Measurements from ENCODE around the gene DCBLD1.

DNA sequence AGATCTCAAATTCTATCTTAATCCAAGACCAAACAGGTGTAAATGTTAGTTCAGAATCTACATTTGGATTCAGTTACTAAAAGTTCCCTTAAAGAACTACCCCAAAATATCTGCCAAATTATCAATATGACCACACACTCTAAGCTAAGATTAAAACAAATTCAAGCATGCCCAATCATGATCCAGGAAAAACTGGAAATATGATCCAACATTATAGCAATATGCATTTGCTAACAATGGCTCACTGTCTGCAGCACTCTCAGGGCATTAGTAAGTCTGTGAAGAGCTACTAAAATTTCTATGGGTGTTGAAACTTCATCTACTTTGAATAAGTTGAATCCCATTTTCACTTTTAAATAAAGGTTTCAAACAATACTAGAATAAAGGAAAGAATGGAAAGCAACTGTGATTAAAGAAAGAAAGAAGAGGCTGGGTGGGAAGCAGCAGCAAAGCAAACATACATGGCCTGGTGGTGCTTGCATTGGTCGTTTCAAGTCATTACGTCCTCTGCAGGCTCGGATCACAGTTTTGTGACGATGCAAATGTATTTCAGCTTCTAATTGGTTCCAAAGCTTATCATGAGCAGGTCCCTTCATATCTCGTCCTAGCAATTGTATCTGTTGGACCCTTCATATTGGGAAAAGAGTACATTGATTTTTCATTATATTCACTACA lies 90.7 kb downstream of the DCBLD1 start:
- TF ChIP-seq, protein P1, sequence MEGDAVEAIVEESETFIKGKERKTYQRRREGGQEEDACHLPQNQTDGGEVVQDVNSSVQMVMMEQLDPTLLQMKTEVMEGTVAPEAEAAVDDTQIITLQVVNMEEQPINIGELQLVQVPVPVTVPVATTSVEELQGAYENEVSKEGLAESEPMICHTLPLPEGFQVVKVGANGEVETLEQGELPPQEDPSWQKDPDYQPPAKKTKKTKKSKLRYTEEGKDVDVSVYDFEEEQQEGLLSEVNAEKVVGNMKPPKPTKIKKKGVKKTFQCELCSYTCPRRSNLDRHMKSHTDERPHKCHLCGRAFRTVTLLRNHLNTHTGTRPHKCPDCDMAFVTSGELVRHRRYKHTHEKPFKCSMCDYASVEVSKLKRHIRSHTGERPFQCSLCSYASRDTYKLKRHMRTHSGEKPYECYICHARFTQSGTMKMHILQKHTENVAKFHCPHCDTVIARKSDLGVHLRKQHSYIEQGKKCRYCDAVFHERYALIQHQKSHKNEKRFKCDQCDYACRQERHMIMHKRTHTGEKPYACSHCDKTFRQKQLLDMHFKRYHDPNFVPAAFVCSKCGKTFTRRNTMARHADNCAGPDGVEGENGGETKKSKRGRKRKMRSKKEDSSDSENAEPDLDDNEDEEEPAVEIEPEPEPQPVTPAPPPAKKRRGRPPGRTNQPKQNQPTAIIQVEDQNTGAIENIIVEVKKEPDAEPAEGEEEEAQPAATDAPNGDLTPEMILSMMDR (conservative IDR thresholded peaks at IDR 0.05; ENCODE audit: low read depth, low read length) = no peak
- TF ChIP-seq EZH2 (IDR thresholded peaks at IDR 0.05; ENCODE audit: borderline replicate concordance, low read depth, low read length, poor library complexity, severe bottlenecking) = no peak

Data from A673 (cell line).